HepG2 (cell line): ENCODE measurements around the gene CEBPG. TPM values are rescaled to one million over a fixed set of nuclear protein-coding genes. Genes with fewer than 3 reads are reported as not detected.
A peak's percentile ranks its signal among the peaks of the same experiment; 100 is the strongest.

Experiments used
- CCDC6 ChIP-seq: sonication (generic); formaldehyde crosslinking; IDR thresholded peaks from 2 replicates; pipeline ENCODE4 v1.8.1; 2022; ENCODE audit warnings: mild to moderate bottlenecking, missing genetic modification reagents, moderate library complexity
- DNMT3B ChIP-seq: conservative IDR thresholded peaks from 2 replicates; pipeline ENCODE4 v1.6.1; 2016; ENCODE audit warnings: missing biosample characterization, control low read depth
- HNRNPK ChIP-seq: fragments of 200-400 bp; formaldehyde crosslinking; IDR thresholded peaks from 2 replicates; pipeline ENCODE4 v1.6.1; 2018; ENCODE audit warnings: low read length, low read depth, moderate library complexity, mild to moderate bottlenecking; ENCODE audit not compliant: poor library complexity, severe bottlenecking
- IKZF4 ChIP-seq: sonication (generic); formaldehyde crosslinking; IDR thresholded peaks from 2 replicates; pipeline ENCODE4 v1.5.1; 2020; ENCODE audit warnings: borderline replicate concordance, mild to moderate bottlenecking, low read depth, missing genetic modification reagents; ENCODE audit errors: not compliant biosample characterization
- MYNN ChIP-seq: sonication (generic); formaldehyde crosslinking; IDR thresholded peaks from 2 replicates; pipeline ENCODE4 v1.4.0; 2020; ENCODE audit warnings: mild to moderate bottlenecking, low read depth, missing genetic modification reagents
- NCOR1 ChIP-seq: fragments of 200-600 bp; sonication (generic); IDR thresholded peaks from 2 replicates; pipeline ENCODE4 v1.7.0; 2017; ENCODE audit warnings: antibody characterized with exemption, low read length, borderline replicate concordance
- NFE2 ChIP-seq: sonication (generic); formaldehyde crosslinking; IDR thresholded peaks from 2 replicates; pipeline ENCODE4 v1.4.0; 2020; ENCODE audit warnings: missing genetic modification reagents
- RARA ChIP-seq: IDR thresholded peaks from 2 replicates; pipeline ENCODE4 v1.6.1; 2016; ENCODE audit warnings: missing genetic modification reagents, missing compliant biosample characterization
- SCMH1 ChIP-seq: sonication (generic); formaldehyde crosslinking; IDR thresholded peaks from 2 replicates; pipeline ENCODE4 v1.9.0; 2021; ENCODE audit warnings: missing genetic modification reagents, mild to moderate bottlenecking, borderline replicate concordance
- SIX1 ChIP-seq: sonication (generic); formaldehyde crosslinking; IDR thresholded peaks from 2 replicates; pipeline ENCODE4 v1.4.0; 2020; ENCODE audit warnings: missing genetic modification reagents, borderline replicate concordance
- SNRNP70 ChIP-seq: fragments of 200-400 bp; formaldehyde crosslinking; IDR thresholded peaks from 2 replicates; pipeline ENCODE4 v1.6.1; 2017; ENCODE audit warnings: mild to moderate bottlenecking, low read depth, low read length, moderate library complexity
- TEAD2 ChIP-seq: sonication (generic); formaldehyde crosslinking; IDR thresholded peaks from 2 replicates; pipeline ENCODE4 v1.9.0; 2021; ENCODE audit warnings: missing genetic modification reagents
- ZFP36 ChIP-seq: fragments of 150-350 bp; IDR thresholded peaks from 2 replicates; pipeline ENCODE4 v1.6.1; 2018; ENCODE audit warnings: borderline replicate concordance, low read length, low read depth; ENCODE audit not compliant: partially characterized antibody
- ZNF572 ChIP-seq: sonication (generic); formaldehyde crosslinking; IDR thresholded peaks from 2 replicates; pipeline ENCODE4 v1.5.1; 2020; ENCODE audit warnings: mild to moderate bottlenecking, missing genetic modification reagents
- ZNF616 ChIP-seq: sonication (generic); formaldehyde crosslinking; IDR thresholded peaks from 2 replicates; pipeline ENCODE4 v1.5.0; 2020; ENCODE audit warnings: low read depth, mild to moderate bottlenecking, missing genetic modification reagents
- ZNF644 ChIP-seq: IDR thresholded peaks from 2 replicates; pipeline ENCODE4 v1.6.1; 2016; ENCODE audit warnings: low read depth
- ZNF788 ChIP-seq: sonication (generic); formaldehyde crosslinking; IDR thresholded peaks from 2 replicates; pipeline ENCODE4 v1.5.0; 2020; ENCODE audit warnings: mild to moderate bottlenecking, missing genetic modification reagents, borderline replicate concordance
- ZNF790 ChIP-seq: sonication (generic); formaldehyde crosslinking; IDR thresholded peaks from 2 replicates; pipeline ENCODE4 v1.8.0; 2022; ENCODE audit warnings: missing genetic modification reagents, mild to moderate bottlenecking, borderline replicate concordance
- ZNF850 ChIP-seq: sonication (generic); formaldehyde crosslinking; conservative IDR thresholded peaks from 2 replicates; pipeline ENCODE4 v1.9.0; 2021; ENCODE audit warnings: mild to moderate bottlenecking, missing genetic modification reagents
- ZSCAN21 ChIP-seq: sonication (generic); formaldehyde crosslinking; IDR thresholded peaks from 2 replicates; pipeline ENCODE4 v1.8.0; 2022; ENCODE audit warnings: mild to moderate bottlenecking, missing genetic modification reagents, moderate library complexity, borderline replicate concordance
- polyA plus RNA-seq, 8 experiments: library from polyadenylated mRNA; depleted of rRNA in 3 of 8; stranded (reverse) in 7 of 8; unstranded in 1 of 8; fragments of >200 nt; fragmentation: Illumina TruSeq in 4 of 8; extraction: Trizol in 4 of 8; gene quantifications; 2 replicates each; pipeline versions ENCODE4 v1.2.1 to v1.2.3, GENCODE V29; 2011 to 2016; ENCODE audit warnings: low read depth in 4 of 8, missing spikeins in 1 of 8, mixed read lengths in 1 of 8; ENCODE audit not compliant: insufficient read depth in 1 of 8
- total RNA-seq, 5 experiments: library from RNA; depleted of rRNA; stranded (reverse); fragments of >200 nt; fragmentation: Illumina TruSeq; extraction: Trizol; gene quantifications; 2 replicates each; pipeline ENCODE4 v1.2.3, GENCODE V29; 2016; ENCODE audit warnings: low read depth in 1 of 5
- TF ChIP-seq, protein P1 (sequence below): sonication (generic); formaldehyde crosslinking; IDR thresholded peaks from 2 replicates; pipeline ENCODE4 v1.8.0; 2022; ENCODE audit warnings: low read depth, missing genetic modification reagents
- TF ChIP-seq, protein P2 (sequence below): sonication (generic); formaldehyde crosslinking; IDR thresholded peaks from 2 replicates; pipeline ENCODE4 v1.8.0; 2022; ENCODE audit warnings: missing genetic modification reagents, mild to moderate bottlenecking, inconsistent platforms, borderline replicate concordance
- TF ChIP-seq, protein P3 (sequence below): sonication (generic); formaldehyde crosslinking; IDR thresholded peaks from 2 replicates; pipeline ENCODE4 v1.8.1; 2023; ENCODE audit warnings: mild to moderate bottlenecking, missing genetic modification reagents
- TF ChIP-seq, protein P4 (sequence below): sonication (generic); formaldehyde crosslinking; IDR thresholded peaks from 2 replicates; pipeline ENCODE4 v1.5.0; 2020; ENCODE audit warnings: missing genetic modification reagents, mild to moderate bottlenecking, borderline replicate concordance

CEBPG gene
- total and polyA plus RNA-seq, 2 of the 13 experiments (the other 11 are each of a cell fraction or from before 2014, with no cell fraction given), result 25.7 to 34.3 TPM

DNA sequence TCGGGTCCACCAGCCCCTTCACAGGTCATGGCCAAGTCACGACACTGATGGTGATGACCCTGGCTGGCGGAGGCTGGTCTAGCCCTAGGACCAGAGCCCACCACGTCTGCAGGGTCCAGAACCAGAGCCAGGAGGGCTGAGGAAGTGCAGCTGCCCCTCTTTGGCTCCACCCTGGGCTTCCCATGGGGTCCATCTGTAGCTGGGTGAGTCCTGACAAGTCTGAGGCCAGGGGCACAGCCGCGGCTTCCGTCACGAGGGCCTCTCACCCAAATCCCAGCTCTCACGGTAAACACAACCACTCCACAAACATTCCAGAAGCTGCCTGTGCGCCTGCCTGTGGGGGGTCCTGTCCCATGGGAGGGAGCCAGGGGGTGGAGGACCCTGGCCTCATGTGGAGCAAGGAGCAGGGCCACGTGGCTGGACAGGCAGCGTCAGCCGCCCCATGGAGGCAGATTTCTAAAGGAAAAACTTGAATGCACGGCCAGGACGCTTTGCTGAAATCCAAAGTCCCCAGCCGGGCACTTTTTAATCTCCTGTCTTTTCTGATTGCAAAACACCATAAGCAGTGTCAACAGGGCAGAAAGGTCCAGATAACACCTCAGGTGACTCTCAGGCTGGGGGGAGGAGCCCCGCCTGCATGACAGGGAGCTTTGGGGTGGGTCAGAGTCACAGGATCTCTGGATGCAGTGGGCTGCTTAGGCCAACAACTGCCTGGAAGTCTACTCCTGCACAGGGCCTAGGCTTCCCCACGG, 29.9 kb downstream of the CEBPG start (continued):
- peak; percentile 93 for TF ChIP-seq ZSCAN21 (CRISPR knock-in tag)
- TF ChIP-seq ZNF850 (CRISPR knock-in tag), result 0 out of 2 replicates have a peak, but pooled peaks have one; percentile 15
- no peak for TF ChIP-seq ZNF644 (CRISPR knock-in tag)
- peak; percentile 97 for TF ChIP-seq CCDC6 (CRISPR knock-in tag)
- peak; percentile 88 for TF ChIP-seq RARA (CRISPR knock-in tag)
- TF ChIP-seq, protein P1, sequence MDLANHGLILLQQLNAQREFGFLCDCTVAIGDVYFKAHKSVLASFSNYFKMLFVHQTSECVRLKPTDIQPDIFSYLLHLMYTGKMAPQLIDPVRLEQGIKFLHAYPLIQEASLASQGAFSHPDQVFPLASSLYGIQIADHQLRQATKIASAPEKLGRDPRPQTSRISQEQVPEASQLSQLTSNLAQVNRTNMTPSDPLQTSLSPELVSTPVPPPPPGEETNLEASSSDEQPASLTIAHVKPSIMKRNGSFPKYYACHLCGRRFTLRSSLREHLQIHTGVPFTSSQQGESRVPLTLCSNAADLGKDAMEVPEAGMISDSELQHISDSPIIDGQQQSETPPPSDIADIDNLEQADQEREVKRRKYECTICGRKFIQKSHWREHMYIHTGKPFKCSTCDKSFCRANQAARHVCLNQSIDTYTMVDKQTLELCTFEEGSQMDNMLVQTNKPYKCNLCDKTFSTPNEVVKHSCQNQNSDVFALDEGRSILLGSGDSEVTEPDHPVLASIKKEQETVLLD (CRISPR knock-in tag), result no peak
- TF ChIP-seq, protein P2, sequence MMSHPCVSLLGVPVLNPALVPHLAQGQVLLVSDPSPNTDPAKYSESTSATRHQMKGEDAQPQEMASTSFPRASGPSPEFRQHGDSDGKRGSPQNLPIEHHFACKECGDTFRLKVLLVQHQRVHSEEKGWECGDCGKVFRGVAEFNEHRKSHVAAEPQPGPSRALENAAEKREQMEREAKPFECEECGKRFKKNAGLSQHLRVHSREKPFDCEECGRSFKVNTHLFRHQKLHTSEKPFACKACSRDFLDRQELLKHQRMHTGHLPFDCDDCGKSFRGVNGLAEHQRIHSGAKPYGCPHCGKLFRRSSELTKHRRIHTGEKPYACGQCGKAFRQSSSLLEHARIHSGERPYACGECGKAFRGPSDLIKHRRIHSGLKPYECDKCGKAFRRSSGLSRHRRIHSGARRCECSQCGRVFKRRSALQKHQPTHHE (CRISPR knock-in tag), result peak; percentile 94
- TF ChIP-seq, protein P3, sequence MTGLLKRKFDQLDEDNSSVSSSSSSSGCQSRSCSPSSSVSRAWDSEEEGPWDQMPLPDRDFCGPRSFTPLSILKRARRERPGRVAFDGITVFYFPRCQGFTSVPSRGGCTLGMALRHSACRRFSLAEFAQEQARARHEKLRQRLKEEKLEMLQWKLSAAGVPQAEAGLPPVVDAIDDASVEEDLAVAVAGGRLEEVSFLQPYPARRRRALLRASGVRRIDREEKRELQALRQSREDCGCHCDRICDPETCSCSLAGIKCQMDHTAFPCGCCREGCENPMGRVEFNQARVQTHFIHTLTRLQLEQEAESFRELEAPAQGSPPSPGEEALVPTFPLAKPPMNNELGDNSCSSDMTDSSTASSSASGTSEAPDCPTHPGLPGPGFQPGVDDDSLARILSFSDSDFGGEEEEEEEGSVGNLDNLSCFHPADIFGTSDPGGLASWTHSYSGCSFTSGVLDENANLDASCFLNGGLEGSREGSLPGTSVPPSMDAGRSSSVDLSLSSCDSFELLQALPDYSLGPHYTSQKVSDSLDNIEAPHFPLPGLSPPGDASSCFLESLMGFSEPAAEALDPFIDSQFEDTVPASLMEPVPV (CRISPR knock-in tag), result peak; percentile 98
- TF ChIP-seq ZNF788 (CRISPR knock-in tag), result peak; percentile 91; the same call in 1 of the 2 replicates
- 0 out of 2 replicates have a peak, but pooled peaks have one; percentile 49 for TF ChIP-seq ZNF572 (CRISPR knock-in tag)
- TF ChIP-seq IKZF4, result peak; percentile 90
- TF ChIP-seq ZNF790, result peak; percentile 97
- peak; percentile 64; the same call in 1 of the 2 replicates for TF ChIP-seq SIX1 (CRISPR knock-in tag)
- 0 out of 2 replicates have a peak, but pooled peaks have one; percentile 54 for TF ChIP-seq TEAD2
- no peak for TF ChIP-seq HNRNPK
- TF ChIP-seq ZNF616, result peak; percentile 89
- no peak for TF ChIP-seq SCMH1 (CRISPR knock-in tag)
- TF ChIP-seq, protein P4, sequence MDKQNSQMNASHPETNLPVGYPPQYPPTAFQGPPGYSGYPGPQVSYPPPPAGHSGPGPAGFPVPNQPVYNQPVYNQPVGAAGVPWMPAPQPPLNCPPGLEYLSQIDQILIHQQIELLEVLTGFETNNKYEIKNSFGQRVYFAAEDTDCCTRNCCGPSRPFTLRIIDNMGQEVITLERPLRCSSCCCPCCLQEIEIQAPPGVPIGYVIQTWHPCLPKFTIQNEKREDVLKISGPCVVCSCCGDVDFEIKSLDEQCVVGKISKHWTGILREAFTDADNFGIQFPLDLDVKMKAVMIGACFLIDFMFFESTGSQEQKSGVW (CRISPR knock-in tag), result no peak
- no peak for TF ChIP-seq SNRNP70
- TF ChIP-seq MYNN (CRISPR knock-in tag), result peak; percentile 84; the same call in 1 of the 2 replicates
- peak; percentile 96; the same call in 1 of the 2 replicates for TF ChIP-seq NCOR1
- no peak for TF ChIP-seq NFE2 (CRISPR knock-in tag)
- no peak for TF ChIP-seq ZFP36
- TF ChIP-seq DNMT3B, result peak; percentile 95; the same call in 1 of the 2 replicates
